A673 (cell line): ENCODE data around the gene TRMT10B. TPM values are rescaled to one million over a fixed set of nuclear protein-coding genes. Genes with fewer than 3 reads are reported as not detected.

Experiments
- BruUV-seq: library from RNA; stranded (reverse); fragments of 400-500 nt; replicated peaks from 2 replicates; lab custom pipeline; 2021; lab: Mats Ljungman, UMichigan
- CTCF ChIA-PET: fragments of 300-600 bp; sonication (Branson Sonifier 250); formaldehyde crosslinking; loops from one replicate; lab custom pipeline; 2022; ENCODE audit warnings: antibody characterized with exemption; lab: Charles Lee
- POLR2A ChIA-PET: fragments of 300-600 bp; sonication (Branson Sonifier 250); formaldehyde crosslinking; loops from one replicate; lab custom pipeline; 2022; ENCODE audit warnings: antibody characterized with exemption; ENCODE audit not compliant: low non-redundant PET; lab: Charles Lee
- DNase-seq: peaks from one replicate; pipeline ENCODE4 v3.0.0-alpha.2; 2015; ENCODE audit warnings: low spot score
- H3K27ac ChIP-seq: fragments of 200-600 bp; sonication (generic); 2 replicates; pipeline ENCODE4 v1.5.1; 2016; ENCODE audit warnings: mixed run types, low read depth, mild to moderate bottlenecking, mixed read lengths, antibody characterized with exemption, low read length; ENCODE audit not compliant: poor library complexity, severe bottlenecking
- H3K27me3 ChIP-seq: fragments of 200-600 bp; sonication (generic); replicated peaks from 2 replicates; pipeline ENCODE4 v1.6.1; 2017; ENCODE audit warnings: mixed run types, low read depth, mild to moderate bottlenecking, mixed read lengths, antibody characterized with exemption, low read length; ENCODE audit not compliant: insufficient read depth, poor library complexity
- H3K36me3 ChIP-seq: fragments of 200-600 bp; sonication (generic); 2 replicates; pipeline ENCODE4 v1.6.1; 2016; ENCODE audit warnings: mixed run types, mild to moderate bottlenecking, mixed read lengths, antibody characterized with exemption, low read length; ENCODE audit not compliant: insufficient read depth, poor library complexity, severe bottlenecking
- H3K4me1 ChIP-seq: fragments of 200-600 bp; sonication (generic); 2 replicates; pipeline ENCODE4 v1.6.1; 2017; ENCODE audit warnings: mixed run types, mild to moderate bottlenecking, mixed read lengths, antibody characterized with exemption, low read length; ENCODE audit not compliant: insufficient read depth, poor library complexity, severe bottlenecking
- H3K4me3 ChIP-seq: fragments of 200-600 bp; sonication (generic); 2 replicates; pipeline ENCODE4 v1.5.1; 2016; ENCODE audit warnings: low read depth, mixed run types, mild to moderate bottlenecking, mixed read lengths, low read length; ENCODE audit not compliant: poor library complexity, severe bottlenecking
- H3K9me3 ChIP-seq: fragments of 200-600 bp; sonication (generic); 2 replicates; pipeline ENCODE4 v1.6.1; 2016; ENCODE audit warnings: mixed run types, low read depth, mild to moderate bottlenecking, mixed read lengths, antibody characterized with exemption, low read length; ENCODE audit not compliant: poor library complexity, severe bottlenecking
- CTCF ChIP-seq: fragments of 300-800, 200-600 bp; sonication (generic); conservative IDR thresholded peaks from 2 replicates; pipeline ENCODE4 v1.5.1; 2017; ENCODE audit warnings: low read depth, mild to moderate bottlenecking, antibody characterized with exemption, low read length, moderate library complexity, mixed read lengths
- EZH2 ChIP-seq: fragments of 200-600 bp; sonication (generic); IDR thresholded peaks from 2 replicates; pipeline ENCODE4 v1.6.1; 2017; ENCODE audit warnings: borderline replicate concordance, low read depth, mild to moderate bottlenecking, mixed read lengths, antibody characterized with exemption, low read length; ENCODE audit not compliant: poor library complexity, severe bottlenecking
- intact Hi-C: fragments of 100-400 bp; cut with micrococcal nuclease; formaldehyde crosslinking; loops from one replicate; pipeline ENCODE4 v1.10.0; 2022; ENCODE audit not compliant: unreplicated experiment
- total RNA-seq: library from RNA; stranded (reverse); gene quantifications from 2 replicates; pipeline ENCODE4 v1.2.3, GENCODE V29; 2021

Gene TRMT10B
- total RNA-seq, 1 experiment from 2014 or later, result 7.8 TPM

DNA sequence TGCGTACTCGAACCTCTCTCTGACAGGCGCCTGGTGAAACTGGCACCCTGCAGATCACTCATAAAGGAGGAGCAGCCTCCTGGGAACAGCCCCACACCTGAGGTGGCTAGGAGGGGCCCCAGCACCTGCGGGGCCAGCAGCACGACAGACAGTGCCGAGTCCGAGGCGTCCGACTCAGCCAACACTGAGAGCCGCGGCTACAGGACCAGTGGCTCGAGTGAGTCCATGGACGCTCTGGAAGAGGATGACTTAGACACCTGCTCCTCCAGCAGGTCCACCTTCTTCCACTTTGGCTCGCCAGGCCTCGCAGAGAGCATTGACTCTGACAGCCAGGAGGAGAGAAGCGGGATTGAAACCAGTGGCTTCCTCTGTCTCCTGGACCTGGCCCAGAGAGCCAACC is 13.5 kb upstream of the TRMT10B start:
- no peaks in the 10 kb centered on the region for H3K4me1 ChIP-seq
- ChIA-PET CTCF (no interaction called here), POLR2A (no interaction called here)
- TF ChIP-seq EZH2 (no peak), CTCF (no peak)
- H3K9me3 ChIP-seq, result no peaks in the 10 kb centered on the region
- no peak overlapping the region for H3K4me3 ChIP-seq
- no peak for DNase-seq
- H3K27ac ChIP-seq, result no peak overlapping the region
- BruUV-seq, result no TSS peak
- no peaks in the 10 kb centered on the region for H3K36me3 ChIP-seq
- no peaks in the 10 kb centered on the region for H3K27me3 ChIP-seq
- intact Hi-C loops, result loop anchor here (5.0 to 10.0 kb wide), 2 partner anchors 133 to 255 kb away; partner anchors contain the start of gene POLR1E

DNA sequence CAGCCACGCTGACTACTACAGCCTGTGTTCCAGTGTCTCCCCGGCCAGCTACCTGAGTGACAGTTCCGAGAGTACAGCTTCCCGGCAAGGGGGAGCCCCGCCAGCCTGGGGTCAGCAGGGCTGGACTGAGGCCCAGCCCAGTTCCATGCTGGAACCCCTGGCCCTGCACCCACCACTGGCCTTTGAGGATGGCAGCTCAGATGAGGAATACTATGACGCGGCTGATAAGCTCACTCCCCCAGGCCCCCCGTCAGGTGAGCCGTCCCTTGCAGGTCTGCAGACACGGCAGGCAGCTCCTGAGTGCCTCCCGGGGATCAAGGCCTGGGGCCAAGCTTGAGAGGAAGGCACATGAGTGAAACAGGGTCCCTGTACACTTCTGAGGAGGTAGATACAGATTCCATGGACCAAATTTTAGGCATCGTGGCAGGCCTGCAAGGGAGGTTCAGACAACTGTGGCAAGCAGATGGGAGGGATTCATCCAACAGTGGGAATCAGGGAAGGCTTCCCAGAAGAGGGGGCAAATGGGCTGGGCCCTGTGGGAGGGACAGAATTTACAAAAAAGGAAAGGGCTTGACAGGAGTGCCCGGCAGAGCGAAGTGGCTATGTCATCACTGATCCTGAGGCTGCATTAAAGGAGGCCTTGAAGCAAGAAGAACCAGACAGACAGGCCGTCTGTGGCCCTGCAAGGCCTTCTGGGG is 12.8 kb upstream of the TRMT10B start:
- Histone ChIP-seq H3K27me3 (no peaks in the 10 kb centered on the region), H3K36me3 (no peaks in the 10 kb centered on the region), H3K4me3 (no peak overlapping the region), H3K4me1 (no peaks in the 10 kb centered on the region), H3K27ac (no peak overlapping the region), H3K9me3 (no peaks in the 10 kb centered on the region)
- ChIA-PET POLR2A (no interaction called here), CTCF (no interaction called here)
- TF ChIP-seq CTCF, result no peak
- TF ChIP-seq EZH2, result no peak
- no peak for DNase-seq
- BruUV-seq, result no TSS peak
- intact Hi-C loops, result loop anchor here (5.0 to 10.0 kb wide), 2 partner anchors 133 to 256 kb away; partner anchors contain the start of gene POLR1E

DNA sequence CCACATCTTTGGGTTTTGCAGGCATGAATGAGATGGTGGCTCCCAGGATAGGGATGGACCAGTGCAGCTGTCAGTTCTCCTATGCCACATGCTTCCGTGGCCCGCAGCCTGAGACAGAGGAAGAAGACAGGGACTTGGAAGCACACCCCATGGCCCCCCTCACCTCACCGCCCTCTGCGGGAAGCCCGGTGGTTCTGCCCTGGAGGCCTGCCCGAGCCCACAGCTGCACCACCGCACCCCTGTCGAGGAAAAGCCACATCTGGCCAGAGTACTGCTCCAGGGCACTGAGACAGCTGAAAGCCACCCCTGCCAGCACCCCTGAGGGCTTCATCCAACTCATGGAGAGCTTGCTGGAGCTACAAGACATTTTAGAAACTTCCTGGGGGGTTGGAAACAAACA is 7.6 kb upstream of the TRMT10B start:
- CTCF ChIA-PET, result no interaction called here
- no peaks in the 10 kb centered on the region for H3K36me3 ChIP-seq
- no peak for DNase-seq
- TF ChIP-seq CTCF, result no peak
- no peaks in the 10 kb centered on the region for H3K9me3 ChIP-seq
- intact Hi-C loops, result loop anchor here (5.0 to 10.0 kb wide), 3 partner anchors 261 to 616 kb away; partner anchors contain the start of gene POLR1E
- H3K4me1 ChIP-seq, result no peaks in the 10 kb centered on the region
- H3K27ac ChIP-seq, result no peak overlapping the region
- H3K4me3 ChIP-seq, result no peak overlapping the region
- BruUV-seq, result no TSS peak
- POLR2A ChIA-PET, result no interaction called here
- no peaks in the 10 kb centered on the region for H3K27me3 ChIP-seq
